Esophagus (tissue), 2 donors: Measurements from ENCODE around the gene CYRIA. TPM values are rescaled to one million over a fixed set of nuclear protein-coding genes. Genes with fewer than 3 reads are reported as not detected.
A peak's percentile ranks its signal among the peaks of the same experiment; 100 is the strongest.

Experiments
- H3K27ac ChIP-seq, 2 donors: one replicate each; pipeline ENCODE4 v1.5.1; 2013; ENCODE audit warnings: low read depth in 2 of 2, mild to moderate bottlenecking in 2 of 2, inconsistent platforms in 1 of 2, low read length in 1 of 2, moderate library complexity in 1 of 2
- H3K27me3 ChIP-seq, 2 donors: one replicate each; pipeline ENCODE4 v1.6.1; 2013; ENCODE audit warnings: low read length in 2 of 2, control low read depth in 1 of 2, mild to moderate bottlenecking in 1 of 2; ENCODE audit not compliant: insufficient read depth in 2 of 2, control insufficient read depth in 1 of 2
- H3K36me3 ChIP-seq, 2 donors: one replicate each; pipeline ENCODE4 v1.6.1; 2013; ENCODE audit warnings: low read length in 1 of 2; ENCODE audit not compliant: control insufficient read depth in 2 of 2, insufficient read depth in 2 of 2
- H3K4me1 ChIP-seq, 2 donors: one replicate each; pipeline ENCODE4 v1.6.1; 2013; ENCODE audit warnings: low read length in 1 of 2; ENCODE audit not compliant: control insufficient read depth in 2 of 2, insufficient read depth in 2 of 2
- H3K4me3 ChIP-seq, 2 donors: one replicate each; pipeline ENCODE4 v1.5.1; 2013; ENCODE audit warnings: low read length in 2 of 2, mild to moderate bottlenecking in 2 of 2, low read depth in 1 of 2, moderate library complexity in 1 of 2
- H3K9me3 ChIP-seq, 2 donors: one replicate each; pipeline ENCODE4 v1.6.1; 2013; ENCODE audit warnings: mild to moderate bottlenecking in 2 of 2, low read depth in 1 of 2, low read length in 1 of 2, moderate library complexity in 1 of 2; ENCODE audit not compliant: control insufficient read depth in 2 of 2, insufficient read depth in 1 of 2
- WGBS, 2 donors: extraction: QIAGEN DNeasy Blood & Tissue Kit; methylation state at CpG; one replicate each; pipeline ENCODE4 v1.1.7; 2013; 5-methylcytosine and 5-hydroxymethylcytosine counted together
- polyA plus RNA-seq, 2 donors: library from polyadenylated mRNA; stranded (reverse); fragments of 200-250 nt; gene quantifications; one replicate each; pipeline ENCODE4 v1.2.3, GENCODE V29; 2013
- donor health status: healthy with polysubstance abuse.
- donor health status: Bipolar disorder and iron deficiency.

The CYRIA gene
- polyA plus RNA-seq, 2 donors: 0.47 to 1.0 TPM

GRCh38 chr2:16625759-16626158 lies 39.9 kb downstream of the CYRIA start:
- 89 to 92% methylated on average over 2 of the region's 2 CpGs for WGBS, 2 donors

GRCh38 chr2:16625201-16625729 lies 40.4 kb downstream of the CYRIA start:
- H3K4me1 ChIP-seq: peaks cover 0 to 2% of the 10 kb centered on the region in 2 donors
- no peaks in the 10 kb centered on the region for H3K36me3 ChIP-seq
- WGBS, 2 donors: 58 to 66% methylated on average over 5 of the region's 5 CpGs
- no peaks in the 10 kb centered on the region for H3K27me3 ChIP-seq
- H3K4me3 ChIP-seq: no peak overlapping the region
- H3K9me3 ChIP-seq: no peaks in the 10 kb centered on the region
- H3K27ac ChIP-seq: peak overlapping the region in 1 of 2 donors; percentile 40

More at GRCh38 chr2:16625759-16626158, 39.9 kb downstream of the CYRIA start:
- Histone ChIP-seq H3K4me3 (no peak overlapping the region), H3K27ac (peak overlapping the region in 1 of 2 donors; percentile 40), H3K4me1 (peaks cover 0 to 1% of the 10 kb centered on the region in 2 donors), H3K36me3 (no peaks in the 10 kb centered on the region), H3K27me3 (no peaks in the 10 kb centered on the region), H3K9me3 (no peaks in the 10 kb centered on the region)

- Histone ChIP-seq H3K4me3 (no peak overlapping the region), H3K36me3 (no peaks in the 10 kb centered on the region), H3K9me3 (no peaks in the 10 kb centered on the region), H3K4me1 (peaks cover 0 to 2% of the 10 kb centered on the region in 2 donors), H3K27me3 (no peaks in the 10 kb centered on the region), H3K27ac (no peak overlapping the region)
- 61 to 67% methylated on average over 1 of the region's 1 CpG for WGBS, 2 donors
These were observed 41.2 kb downstream of the CYRIA start for GRCh38 chr2:16624436-16624780.

GRCh38 chr2:16623564-16624435 lies 41.8 kb downstream of the CYRIA start:
- peaks cover 0 to 2% of the 10 kb centered on the region in 2 donors for H3K4me1 ChIP-seq
- H3K36me3 ChIP-seq: no peaks in the 10 kb centered on the region
- H3K9me3 ChIP-seq: no peaks in the 10 kb centered on the region
- H3K27me3 ChIP-seq: no peaks in the 10 kb centered on the region
- 74 to 80% methylated on average over 5 of the region's 5 CpGs for WGBS, 2 donors
- H3K27ac ChIP-seq: no peak overlapping the region
- no peak overlapping the region for H3K4me3 ChIP-seq

GRCh38 chr2:16623031-16623430 lies 42.6 kb downstream of the CYRIA start:
- peaks cover 2 to 5% of the 10 kb centered on the region in 2 donors for H3K4me1 ChIP-seq

GRCh38 chr2:16622399-16622968 lies 43.1 kb downstream of the CYRIA start:
- Histone ChIP-seq H3K27me3 (no peaks in the 10 kb centered on the region), H3K9me3 (no peaks in the 10 kb centered on the region), H3K4me3 (no peak overlapping the region), H3K27ac (no peak overlapping the region), H3K36me3 (no peaks in the 10 kb centered on the region), H3K4me1 (peaks cover 2 to 8% of the 10 kb centered on the region in 2 donors)
- WGBS, 2 donors: 73 to 83% methylated on average over 4 of the region's 4 CpGs

More at GRCh38 chr2:16623031-16623430, 42.6 kb downstream of the CYRIA start:
- H3K27ac ChIP-seq: no peak overlapping the region
- H3K27me3 ChIP-seq: no peaks in the 10 kb centered on the region
- no peaks in the 10 kb centered on the region for H3K9me3 ChIP-seq
- no peak overlapping the region for H3K4me3 ChIP-seq
- WGBS, 2 donors: 92% methylated on average over 6 of the region's 6 CpGs
- H3K36me3 ChIP-seq: no peaks in the 10 kb centered on the region

- H3K4me1 ChIP-seq: peaks cover 2 to 9% of the 10 kb centered on the region in 2 donors
- H3K27ac ChIP-seq: no peak overlapping the region
- no peak overlapping the region for H3K4me3 ChIP-seq
- no peaks in the 10 kb centered on the region for H3K27me3 ChIP-seq
- H3K9me3 ChIP-seq: no peaks in the 10 kb centered on the region
- 77 to 81% methylated on average over 4 of the region's 4 CpGs for WGBS, 2 donors
- no peaks in the 10 kb centered on the region for H3K36me3 ChIP-seq
These were observed 44.3 kb downstream of the CYRIA start for GRCh38 chr2:16621316-16621715.

GRCh38 chr2:16620590-16620989 lies 45.0 kb downstream of the CYRIA start:
- no peaks in the 10 kb centered on the region for H3K27me3 ChIP-seq
- H3K4me3 ChIP-seq: no peak overlapping the region
- WGBS, 2 donors: 54 to 81% methylated on average over 2 of the region's 2 CpGs
- H3K9me3 ChIP-seq: no peaks in the 10 kb centered on the region
- H3K4me1 ChIP-seq: peaks cover 6 to 13% of the 10 kb centered on the region in 2 donors
- no peaks in the 10 kb centered on the region for H3K36me3 ChIP-seq
- no peak overlapping the region for H3K27ac ChIP-seq

- no peaks in the 10 kb centered on the region for H3K9me3 ChIP-seq
- H3K27me3 ChIP-seq: no peaks in the 10 kb centered on the region
- H3K4me1 ChIP-seq: peaks cover 6 to 13% of the 10 kb centered on the region in 2 donors
- H3K27ac ChIP-seq: no peak overlapping the region
- 88 to 90% methylated on average over 5 of the region's 5 CpGs for WGBS, 2 donors
- no peaks in the 10 kb centered on the region for H3K36me3 ChIP-seq
- H3K4me3 ChIP-seq: no peak overlapping the region
These were observed 45.9 kb downstream of the CYRIA start for GRCh38 chr2:16619576-16620245.
